ENCODE measurements around the gene DPPA2.

DPPA2 gene

DNA sequence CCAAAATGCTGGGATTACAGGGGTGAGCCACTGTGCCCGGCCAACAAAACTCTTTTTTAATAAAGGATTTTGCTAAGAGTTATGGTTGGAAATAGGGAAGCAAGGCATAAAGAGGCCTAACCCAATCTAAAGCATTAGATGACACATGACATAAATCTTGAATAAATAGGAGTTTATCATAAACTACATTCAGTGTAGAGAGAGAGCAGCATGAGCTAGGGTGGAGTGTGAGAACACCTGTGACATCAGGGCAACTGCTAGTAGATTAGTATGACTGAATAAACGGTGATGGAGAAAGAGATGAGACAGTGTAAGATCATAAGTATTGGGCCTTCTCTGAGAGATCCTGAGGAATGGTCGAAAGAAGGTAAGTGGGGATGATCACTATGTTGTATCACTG, 63.7 kb downstream of the DPPA2 start:
- no peak overlapping the region for H3K4me3 ChIP-seq (ENCODE audit: low read length, poor library complexity, severe bottlenecking)
- H3K79me2 ChIP-seq (ENCODE audit: insufficient read depth, low read length), result no peaks in the 10 kb centered on the region
- no peaks in the 10 kb centered on the region for H3K36me3 ChIP-seq (ENCODE audit: insufficient read depth, low read length)
- no peak overlapping the region for H3K4me2 ChIP-seq (ENCODE audit: low read depth, low read length, poor library complexity, severe bottlenecking)
- peaks cover 42% of the 10 kb centered on the region for H3K4me1 ChIP-seq (ENCODE audit: insufficient read depth, low read length, poor library complexity, severe bottlenecking)
- no peak overlapping the region for H2AFZ ChIP-seq (ENCODE audit: low read length)
- TF ChIP-seq, protein P1, sequence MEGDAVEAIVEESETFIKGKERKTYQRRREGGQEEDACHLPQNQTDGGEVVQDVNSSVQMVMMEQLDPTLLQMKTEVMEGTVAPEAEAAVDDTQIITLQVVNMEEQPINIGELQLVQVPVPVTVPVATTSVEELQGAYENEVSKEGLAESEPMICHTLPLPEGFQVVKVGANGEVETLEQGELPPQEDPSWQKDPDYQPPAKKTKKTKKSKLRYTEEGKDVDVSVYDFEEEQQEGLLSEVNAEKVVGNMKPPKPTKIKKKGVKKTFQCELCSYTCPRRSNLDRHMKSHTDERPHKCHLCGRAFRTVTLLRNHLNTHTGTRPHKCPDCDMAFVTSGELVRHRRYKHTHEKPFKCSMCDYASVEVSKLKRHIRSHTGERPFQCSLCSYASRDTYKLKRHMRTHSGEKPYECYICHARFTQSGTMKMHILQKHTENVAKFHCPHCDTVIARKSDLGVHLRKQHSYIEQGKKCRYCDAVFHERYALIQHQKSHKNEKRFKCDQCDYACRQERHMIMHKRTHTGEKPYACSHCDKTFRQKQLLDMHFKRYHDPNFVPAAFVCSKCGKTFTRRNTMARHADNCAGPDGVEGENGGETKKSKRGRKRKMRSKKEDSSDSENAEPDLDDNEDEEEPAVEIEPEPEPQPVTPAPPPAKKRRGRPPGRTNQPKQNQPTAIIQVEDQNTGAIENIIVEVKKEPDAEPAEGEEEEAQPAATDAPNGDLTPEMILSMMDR (conservative IDR thresholded peaks at IDR 0.05; ENCODE audit: low read length), result no peak
- TF ChIP-seq EZH2phosphoT487 (IDR thresholded peaks at IDR 0.05; ENCODE audit: borderline replicate concordance), result no peak
- H3F3A ChIP-seq (ENCODE audit: low read depth), result 0 out of 2 replicates have a peak, but pooled peaks cover 10% of the 10 kb centered on the region
- no peak overlapping the region for H3K9ac ChIP-seq (ENCODE audit: low read depth, low read length, poor library complexity, severe bottlenecking)
- no peaks in the 10 kb centered on the region for H3K9me3 ChIP-seq (ENCODE audit: insufficient read depth, low read depth, low read length)
- no peaks in the 10 kb centered on the region for H3K27me3 ChIP-seq (ENCODE audit: insufficient read depth, low read length, poor library complexity, severe bottlenecking)
- H4K20me1 ChIP-seq (ENCODE audit: insufficient read depth, low read length, poor library complexity, severe bottlenecking), result no peaks in the 10 kb centered on the region
- H3K9me2 ChIP-seq (replicated peaks; ENCODE audit: low read depth, low read length), result no peaks in the 10 kb centered on the region
